Duodenal mucosa (tissue), 2 donors: ENCODE data around the gene SPCS1.
"Not testable (repeated sequence)": the region's sequence is repeated elsewhere in the genome, so short reads cannot be mapped to it uniquely, and the experiment has no call there.

Experiments
- H3K27ac ChIP-seq: one replicate; pipeline ENCODE4 v1.7.0; 2013; ENCODE audit warnings: low read depth, low read length
- H3K27me3 ChIP-seq, 2 donors: one replicate each; pipeline ENCODE4 v1.7.0; 2013; ENCODE audit warnings: low read length in 2 of 2, control low read depth in 1 of 2; ENCODE audit not compliant: insufficient read depth in 2 of 2, control insufficient read depth in 1 of 2
- H3K36me3 ChIP-seq, 2 donors: one replicate each; pipeline ENCODE4 v1.7.0; 2013; ENCODE audit warnings: low read length in 2 of 2, control low read depth in 1 of 2; ENCODE audit not compliant: insufficient read depth in 2 of 2, control insufficient read depth in 1 of 2
- H3K4me1 ChIP-seq, 2 donors: one replicate each; pipeline ENCODE4 v1.7.0; 2013; ENCODE audit warnings: low read length in 2 of 2, control low read depth in 1 of 2; ENCODE audit not compliant: insufficient read depth in 2 of 2, control insufficient read depth in 1 of 2
- H3K4me3 ChIP-seq, 2 donors: one replicate each; pipeline ENCODE4 v1.7.0; 2013; ENCODE audit warnings: low read length in 2 of 2, low read depth in 1 of 2
- H3K9ac ChIP-seq, 2 donors: one replicate each; pipeline ENCODE4 v1.7.0; 2013; ENCODE audit warnings: low read length in 2 of 2, low read depth in 1 of 2
- H3K9me3 ChIP-seq, 2 donors: one replicate each; pipeline ENCODE4 v1.7.0; 2013; ENCODE audit warnings: low read length in 2 of 2, control low read depth in 1 of 2; ENCODE audit not compliant: control insufficient read depth in 1 of 2

The SPCS1 gene

GRCh38 chr3:52728753-52729152 is 22.8 kb downstream of the SPCS1 start:
- not testable (repeated sequence) for H3K27me3 ChIP-seq, H3K9me3 ChIP-seq, H3K4me3 ChIP-seq, H3K27ac ChIP-seq, H3K9ac ChIP-seq, H3K4me1 ChIP-seq
- peaks cover 20% of the 10 kb centered on the region in 2 donors for H3K36me3 ChIP-seq

- no peaks in the 10 kb centered on the region for H3K27me3 ChIP-seq
- H3K4me1 ChIP-seq = no peaks in the 10 kb centered on the region
- no peak overlapping the region for H3K27ac ChIP-seq
- H3K9me3 ChIP-seq = no peaks in the 10 kb centered on the region
- H3K36me3 ChIP-seq = peaks cover 25 to 34% of the 10 kb centered on the region in 2 donors
- H3K4me3 ChIP-seq = no peak overlapping the region
- no peak overlapping the region for H3K9ac ChIP-seq
These were observed 24.8 kb downstream of the SPCS1 start for GRCh38 chr3:52730681-52731080.

- Histone ChIP-seq H3K27ac (no peak overlapping the region), H3K27me3 (no peaks in the 10 kb centered on the region), H3K4me3 (no peak overlapping the region), H3K36me3 (peaks cover 25 to 37% of the 10 kb centered on the region in 2 donors), H3K9me3 (no peaks in the 10 kb centered on the region), H3K9ac (no peak overlapping the region), H3K4me1 (no peaks in the 10 kb centered on the region)
These were observed 25.7 kb downstream of the SPCS1 start for GRCh38 chr3:52731590-52731989.

GRCh38 chr3:52733256-52733891 is 27.5 kb downstream of the SPCS1 start:
- no peak overlapping the region for H3K9ac ChIP-seq
- H3K36me3 ChIP-seq = peaks cover 25 to 37% of the 10 kb centered on the region in 2 donors

GRCh38 chr3:52739730-52740129 is 33.8 kb downstream of the SPCS1 start:
- Histone ChIP-seq H3K9me3 (no peaks in the 10 kb centered on the region), H3K27ac (no peak overlapping the region), H3K27me3 (no peaks in the 10 kb centered on the region), H3K36me3 (peaks cover 16 to 50% of the 10 kb centered on the region in 2 donors), H3K4me1 (no peaks in the 10 kb centered on the region), H3K9ac (no peak overlapping the region), H3K4me3 (no peak overlapping the region)

More at GRCh38 chr3:52733256-52733891, 27.5 kb downstream of the SPCS1 start:
- Histone ChIP-seq H3K4me3 (no peak overlapping the region), H3K9me3 (no peaks in the 10 kb centered on the region), H3K27ac (no peak overlapping the region), H3K4me1 (no peaks in the 10 kb centered on the region), H3K27me3 (no peaks in the 10 kb centered on the region)

GRCh38 chr3:52742418-52743041 is 36.6 kb downstream of the SPCS1 start:
- no peak overlapping the region for H3K9ac ChIP-seq
- no peaks in the 10 kb centered on the region for H3K4me1 ChIP-seq
- H3K36me3 ChIP-seq = peaks cover 28 to 57% of the 10 kb centered on the region in 2 donors
- H3K9me3 ChIP-seq = no peaks in the 10 kb centered on the region
- H3K4me3 ChIP-seq = no peak overlapping the region
- no peaks in the 10 kb centered on the region for H3K27me3 ChIP-seq
- H3K27ac ChIP-seq = no peak overlapping the region

GRCh38 chr3:52743152-52743551 is 37.2 kb downstream of the SPCS1 start:
- H3K9me3 ChIP-seq = no peaks in the 10 kb centered on the region
- H3K36me3 ChIP-seq = peaks cover 28 to 57% of the 10 kb centered on the region in 2 donors
- no peaks in the 10 kb centered on the region for H3K27me3 ChIP-seq
- H3K4me1 ChIP-seq = no peaks in the 10 kb centered on the region
- no peak overlapping the region for H3K4me3 ChIP-seq
- no peak overlapping the region for H3K9ac ChIP-seq
- H3K27ac ChIP-seq = no peak overlapping the region

GRCh38 chr3:52743721-52744120 is 37.8 kb downstream of the SPCS1 start:
- Histone ChIP-seq H3K9me3 (no peaks in the 10 kb centered on the region), H3K4me1 (no peaks in the 10 kb centered on the region), H3K36me3 (peaks cover 28 to 57% of the 10 kb centered on the region in 2 donors), H3K9ac (no peak overlapping the region), H3K27me3 (no peaks in the 10 kb centered on the region), H3K27ac (no peak overlapping the region), H3K4me3 (no peak overlapping the region)

- H3K9ac ChIP-seq = no peak overlapping the region
- no peaks in the 10 kb centered on the region for H3K4me1 ChIP-seq
- H3K4me3 ChIP-seq = no peak overlapping the region
- peaks cover 5 to 55% of the 10 kb centered on the region in 2 donors for H3K36me3 ChIP-seq
- H3K9me3 ChIP-seq = no peaks in the 10 kb centered on the region
- no peaks in the 10 kb centered on the region for H3K27me3 ChIP-seq
- no peak overlapping the region for H3K27ac ChIP-seq
These were observed 46.2 kb downstream of the SPCS1 start for GRCh38 chr3:52752045-52752660.

- peaks cover 5 to 62% of the 10 kb centered on the region in 2 donors for H3K36me3 ChIP-seq
These were observed 48.5 kb downstream of the SPCS1 start for GRCh38 chr3:52754373-52754772.

More at GRCh38 chr3:52754373-52754772, 48.5 kb downstream of the SPCS1 start:
- Histone ChIP-seq H3K4me3 (no peak overlapping the region), H3K9ac (no peak overlapping the region), H3K9me3 (no peaks in the 10 kb centered on the region), H3K4me1 (no peaks in the 10 kb centered on the region), H3K27ac (no peak overlapping the region), H3K27me3 (no peaks in the 10 kb centered on the region)
